Muscle of arm (tissue), 14 donors: ENCODE data around the gene DGKA. TPM values are rescaled to one million over a fixed set of nuclear protein-coding genes. Genes with fewer than 3 reads are reported as not detected.
"Not testable (repeated sequence)": the region's sequence is repeated elsewhere in the genome, so short reads cannot be mapped to it uniquely, and the experiment has no call there.

Experiments
- DNase-seq: peaks from one replicate; pipeline ENCODE4 v3.0.0-alpha.2; 2013
- long read RNA-seq, 11 donors: transcript quantifications; one replicate each; lab custom pipeline, GENCODE V29; 2026
- polyA plus RNA-seq, 12 donors: library from polyadenylated mRNA; unstranded; fragments of 120-200 nt; gene quantifications; one replicate each; pipeline ENCODE4 v1.2.1, GENCODE V29; 2013; ENCODE audit not compliant: insufficient read length in 12 of 12

Gene DGKA
- 100 to 1,000 TPM in 1 of 12 donors, 10 to 100 TPM in 9, not detected in 2; 10.1 to 108 (median 15.3) TPM for polyA plus RNA-seq
- long read RNA-seq, donor 1, partial matches to known transcripts = 30 of 30 reads
- long read RNA-seq, donor 1, other reads (novel, unspliced or antisense) = 0 of 30 reads
- long read RNA-seq, donor 2 = 0 reads
- long read RNA-seq, donor 3, partial matches to known transcripts = 0 of 1 reads
- long read RNA-seq, donor 3, other reads (novel, unspliced or antisense) = 0 of 1 reads
- long read RNA-seq, donor 4 = 0 reads
- long read RNA-seq, donor 5 = 0 reads
- long read RNA-seq, donor 6 = 0 reads
- long read RNA-seq, donor 7, partial matches to known transcripts = 0 of 1 reads
- long read RNA-seq, donor 7, other reads (novel, unspliced or antisense) = 0 of 1 reads
- long read RNA-seq, donor 8 = 0 reads
- long read RNA-seq, donor 9 = 0 reads
- long read RNA-seq, donor 10, partial matches to known transcripts = 0 of 1 reads
- long read RNA-seq, donor 10, other reads (novel, unspliced or antisense) = 0 of 1 reads
- long read RNA-seq, donor 11 = 0 reads

- peak; percentile 78 for DNase-seq
Measured at GRCh38 chr12:55930771-55931316, at the start of gene DGKA. Gene DGKA, plus strand, starts transcription at chr12:55931162. Its CDS starts 5,342 bp downstream, at chr12:55936504.

- no peak for DNase-seq
Measured at GRCh38 chr12:55885113-55885512, 45.8 kb upstream of the DGKA start.

GRCh38 chr12:55891310-55891709 lies 39.7 kb upstream of the DGKA start:
- no peak for DNase-seq

- DNase-seq = no peak
Measured at GRCh38 chr12:55893723-55894122, 37.2 kb upstream of the DGKA start.

- DNase-seq = no peak
Measured at GRCh38 chr12:55899082-55899481, 31.9 kb upstream of the DGKA start.

- DNase-seq = no peak
Measured at GRCh38 chr12:55901881-55902490, 29.0 kb upstream of the DGKA start.

- DNase-seq = no peak
Measured at GRCh38 chr12:55906056-55906455, 24.9 kb upstream of the DGKA start.

GRCh38 chr12:55908726-55909512 lies 22.0 kb upstream of the DGKA start:
- DNase-seq = no peak

GRCh38 chr12:55909513-55909884 lies 21.5 kb upstream of the DGKA start:
- no peak for DNase-seq

- no peak for DNase-seq
Measured at GRCh38 chr12:55912908-55913307, 18.1 kb upstream of the DGKA start.

GRCh38 chr12:55915482-55915859 lies 15.5 kb upstream of the DGKA start:
- no peak for DNase-seq

- DNase-seq = not testable (repeated sequence)
Measured at GRCh38 chr12:55919032-55919431, 11.9 kb upstream of the DGKA start.

- no peak for DNase-seq
Measured at GRCh38 chr12:55922126-55922525, 8.8 kb upstream of the DGKA start.

- DNase-seq = not testable (repeated sequence)
Measured at GRCh38 chr12:55923648-55924047, 7.3 kb upstream of the DGKA start.

GRCh38 chr12:55925371-55925770 lies 5.6 kb upstream of the DGKA start:
- DNase-seq = no peak

GRCh38 chr12:55925870-55926737 lies 4.9 kb upstream of the DGKA start:
- DNase-seq = no peak

- peak; percentile 94 for DNase-seq
Measured at GRCh38 chr12:55926738-55927587, 4.0 kb upstream of the DGKA start.

GRCh38 chr12:55927588-55928502 lies 3.1 kb upstream of the DGKA start, which contains the start of gene PYM1:
Gene PYM1, minus strand, starts transcription at chr12:55927894. Its CDS starts 133 bp downstream, at chr12:55927761.
- peak; percentile 80 for DNase-seq

- DNase-seq = no peak
Measured at GRCh38 chr12:55929306-55929791, 1.6 kb upstream of the DGKA start.
